Measurements from ENCODE around the gene PNISR.
A peak's percentile ranks its signal among the peaks of the same experiment; 100 is the strongest.

PNISR gene

DNA sequence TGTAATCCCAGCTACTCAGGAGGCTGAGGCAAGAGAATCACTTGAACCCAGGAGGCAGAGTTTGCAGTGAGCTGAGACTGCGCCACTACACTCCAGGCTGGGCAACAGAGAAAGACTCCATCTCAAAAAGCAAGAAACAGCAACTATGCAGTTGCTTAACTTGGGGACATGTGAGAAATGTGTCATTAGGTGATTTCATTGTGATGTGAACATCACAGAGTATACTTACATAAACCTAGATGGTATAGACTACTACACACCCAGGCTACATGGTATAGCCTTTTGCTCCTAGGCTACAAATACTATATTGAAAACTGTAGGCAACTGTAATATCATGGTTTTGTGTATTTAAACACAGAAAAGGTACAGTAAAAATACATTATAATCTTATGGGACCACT lies 27.8 kb downstream of the PNISR start:
- no peak for DNase-seq

GRCh38 chr6:99393698-99394531 lies 31.2 kb downstream of the PNISR start, which contains the start of gene COQ3:
Gene COQ3, minus strand, starts transcription at chr6:99394195. Its CDS starts 16 bp downstream, at chr6:99394179.
- peak; percentile 65 to 85 for DNase-seq

DNA sequence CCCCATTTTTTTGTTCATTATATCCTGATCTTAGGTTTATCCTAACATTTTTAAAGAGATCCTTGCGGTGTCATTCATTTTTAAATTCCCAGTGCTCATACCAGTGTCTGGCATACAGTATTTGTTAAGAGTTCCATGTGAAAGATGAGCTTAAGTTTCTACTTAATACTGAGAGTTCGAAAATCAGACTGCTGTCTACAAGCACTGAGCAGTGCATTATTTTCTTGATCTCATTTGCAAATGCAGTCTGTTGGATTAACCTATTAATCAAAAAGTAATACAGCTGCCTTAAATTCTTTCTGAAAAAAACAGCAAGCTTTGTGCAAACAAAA lies 31.8 kb downstream of the PNISR start:
- DNase-seq, result no peak

GRCh38 chr6:99390896-99391295 lies 34.2 kb downstream of the PNISR start:
- no peak for DNase-seq

GRCh38 chr6:99384507-99384906 lies 40.6 kb downstream of the PNISR start:
- DNase-seq, result no peak

DNA sequence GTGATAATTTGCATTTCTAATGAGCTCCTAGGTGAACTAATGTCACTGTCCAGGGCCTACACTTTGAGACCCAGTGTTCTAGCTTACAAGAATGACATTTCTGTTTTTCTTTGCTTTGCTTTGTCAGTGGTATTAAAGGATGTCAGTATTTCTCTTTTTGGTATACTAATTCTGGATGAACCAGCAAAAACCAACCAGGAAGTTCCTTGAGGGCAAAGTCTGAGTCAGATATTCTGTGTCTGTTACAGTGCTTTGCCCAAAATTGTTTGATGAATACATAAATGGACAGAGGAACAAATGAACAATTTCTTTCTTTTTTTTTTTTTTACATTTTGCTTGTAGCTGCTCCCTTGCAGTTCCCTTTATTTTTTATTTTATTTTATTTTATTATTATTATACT lies 46.5 kb downstream of the PNISR start:
- DNase-seq, result no peak

DNA sequence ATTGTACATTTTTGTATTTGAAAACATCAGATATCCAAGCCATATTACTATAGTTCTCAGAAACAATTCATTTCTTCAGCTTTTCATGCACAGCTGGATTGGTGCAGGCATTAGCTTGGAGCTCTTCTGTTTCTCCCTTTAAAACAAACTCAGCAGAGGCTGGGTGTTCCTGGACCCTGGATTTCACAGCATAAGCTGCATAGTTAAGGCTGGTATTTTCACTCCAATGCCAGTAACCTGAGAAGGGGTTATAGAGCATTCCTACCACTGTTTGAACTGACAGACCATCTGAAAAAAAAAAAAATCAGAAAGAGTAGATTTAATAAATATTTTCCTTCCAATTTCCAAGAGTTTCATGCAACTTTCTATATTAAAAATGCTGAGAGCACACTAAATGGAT lies 55.6 kb downstream of the PNISR start:
- no peak for DNase-seq

- DNase-seq, result no peak
Observed at GRCh38 chr6:99366852-99367251, 58.3 kb downstream of the PNISR start.

DNA sequence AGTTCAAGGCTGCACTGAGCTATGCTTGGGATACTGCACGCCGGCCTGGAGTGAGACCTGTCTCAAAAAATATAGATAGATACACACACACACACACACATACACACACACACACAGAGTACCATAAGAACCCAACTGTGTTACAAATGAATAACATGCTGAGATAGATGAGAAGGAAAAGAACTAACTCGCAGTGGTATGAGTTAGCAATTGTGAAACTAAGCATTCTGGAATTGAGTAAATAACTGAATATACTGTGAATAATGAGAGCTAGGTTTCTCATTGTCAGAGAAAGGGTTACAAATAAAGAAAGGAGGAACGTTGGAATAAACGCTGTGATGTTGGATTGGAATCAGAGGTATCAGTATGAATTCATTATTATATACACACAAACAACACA lies 61.1 kb downstream of the PNISR start:
- no peak for DNase-seq

- DNase-seq, result no peak
Observed at GRCh38 chr6:99362678-99363268, 62.3 kb downstream of the PNISR start.

DNA sequence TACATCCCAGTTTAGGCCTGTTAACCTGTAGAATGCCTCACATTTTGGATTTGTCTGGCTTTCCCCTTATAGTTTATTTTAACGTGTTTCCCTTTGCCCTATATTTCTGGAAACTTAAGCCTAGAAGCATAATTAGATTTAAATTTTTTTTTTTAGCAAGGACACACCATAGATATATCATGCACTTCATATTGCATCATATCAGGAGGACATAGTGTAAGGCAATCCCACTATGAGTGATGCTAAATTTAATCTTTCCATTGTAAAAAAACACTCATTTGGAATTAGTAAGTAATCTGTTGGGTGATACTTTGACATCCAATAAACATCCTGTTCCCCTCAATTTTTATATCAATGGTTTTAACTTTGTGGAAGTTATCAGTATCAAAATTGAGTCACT lies 65.3 kb downstream of the PNISR start:
- no peak for DNase-seq

- no peak for DNase-seq
Observed at GRCh38 chr6:99356641-99357040, 68.5 kb downstream of the PNISR start.

DNA sequence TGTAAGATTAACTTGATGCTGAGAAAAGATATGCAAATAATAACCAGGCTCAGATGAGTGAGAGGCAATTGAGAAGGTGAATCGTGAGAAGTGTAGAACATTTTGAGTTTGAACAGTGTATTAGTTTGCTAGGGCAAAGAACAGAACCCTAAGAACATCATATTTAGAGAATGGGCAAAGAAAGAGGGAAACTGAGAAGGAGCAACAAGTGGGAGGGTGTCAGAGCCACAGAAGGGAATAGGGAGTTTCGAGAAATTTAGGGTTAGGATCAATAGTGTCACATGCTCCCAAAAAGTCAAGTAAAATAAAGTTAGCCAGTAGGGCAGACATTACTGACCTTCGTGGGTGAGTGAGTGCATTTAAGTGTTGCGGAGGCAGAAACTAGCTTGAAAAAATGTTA lies 70.1 kb downstream of the PNISR start:
- DNase-seq, result no peak

DNA sequence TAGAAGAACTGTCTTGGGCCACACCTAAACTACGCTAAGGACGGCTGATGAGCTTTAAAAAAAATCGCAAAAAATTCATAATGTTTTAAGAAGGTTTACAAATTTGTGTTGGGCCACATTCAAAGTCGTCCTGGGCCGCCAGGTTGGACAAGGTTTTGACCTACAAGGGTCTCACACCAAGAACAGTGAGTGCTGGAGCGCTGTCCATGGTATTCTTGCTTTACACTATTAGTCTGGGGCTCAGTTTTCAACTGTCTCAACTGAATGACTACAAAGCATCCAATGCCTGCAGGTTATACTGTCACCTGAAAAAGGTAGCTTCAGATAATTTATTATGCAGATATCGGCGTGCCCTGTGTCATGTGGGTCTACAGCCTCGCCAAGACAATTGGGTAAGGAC lies 72.0 kb downstream of the PNISR start:
- no peak for DNase-seq

- no peak for DNase-seq
Observed at GRCh38 chr6:99350573-99350972, 74.5 kb downstream of the PNISR start.

GRCh38 chr6:99349171-99350141 lies 75.7 kb downstream of the PNISR start, which contains the start of gene FAXC:
Gene FAXC, minus strand, starts transcription at chr6:99349674. Its CDS starts 302 bp downstream, at chr6:99349372.
- DNase-seq, result no peak

- no peak for DNase-seq
Observed at GRCh38 chr6:99348288-99349170, 76.6 kb downstream of the PNISR start.
